ENCODE results near the gene ST3GAL4.
"Not testable (repeated sequence)": the region's sequence is repeated elsewhere in the genome, so short reads cannot be mapped to it uniquely, and the experiment has no call there.

The ST3GAL4 gene

DNA sequence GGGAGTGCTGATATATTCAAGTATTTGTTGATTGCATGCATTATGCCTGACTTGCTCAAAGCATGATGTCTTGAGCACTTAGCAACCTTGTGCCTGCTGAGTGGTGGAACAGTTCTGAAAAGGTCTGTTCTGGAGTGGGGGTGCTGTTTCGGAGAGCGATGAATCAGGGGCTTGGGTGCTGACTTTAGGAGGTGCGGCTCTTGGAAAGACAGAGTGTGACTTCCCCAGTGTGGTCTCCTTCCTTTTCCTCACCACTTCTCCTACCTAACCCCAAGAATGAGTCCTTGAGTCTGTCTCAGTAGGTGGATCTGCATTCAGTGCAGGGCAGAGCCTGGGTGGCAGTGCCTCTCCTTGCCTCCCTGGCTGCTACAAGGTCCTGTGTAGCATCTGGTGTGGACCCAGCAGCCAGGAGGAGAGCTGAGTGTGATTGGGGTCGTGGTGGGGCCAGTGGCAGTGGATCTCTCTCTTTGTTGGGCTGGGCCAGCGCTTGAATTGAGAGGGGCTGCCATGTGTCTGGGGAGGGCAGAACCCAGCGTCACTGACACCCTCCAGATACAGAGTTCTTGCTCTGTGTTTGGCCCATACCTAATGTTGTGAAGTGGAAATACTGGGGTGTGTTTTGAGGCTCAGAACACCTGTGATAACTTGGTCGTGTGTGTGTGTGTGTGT is 35.9 kb downstream of the ST3GAL4 start:
- no peak for FAIRE-seq

- no peak for FAIRE-seq
Measured at GRCh38 chr11:126391970-126392632, 36.6 kb downstream of the ST3GAL4 start.

- FAIRE-seq: no peak
Measured at GRCh38 chr11:126392633-126393013, 37.1 kb downstream of the ST3GAL4 start.

DNA sequence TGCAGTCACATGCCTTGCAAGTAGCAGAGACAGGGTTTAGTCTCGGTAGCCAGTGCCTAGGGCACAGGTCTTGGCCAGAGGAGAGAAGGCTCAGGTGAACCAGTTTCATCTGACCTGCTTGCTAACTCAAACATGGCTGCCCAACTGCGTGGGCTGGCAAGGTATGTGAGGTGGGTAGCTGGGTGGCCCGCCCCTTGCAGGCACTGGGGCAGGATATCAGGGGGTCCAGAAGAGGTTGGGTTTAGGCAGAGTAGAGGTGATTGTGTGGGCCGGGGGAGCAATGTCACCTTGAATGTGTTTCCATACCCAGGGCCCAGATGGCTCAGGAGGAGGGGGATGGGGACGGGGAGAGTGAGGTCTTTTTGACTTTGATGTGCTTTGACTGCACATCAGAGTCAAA is 37.7 kb downstream of the ST3GAL4 start:
- no peak for FAIRE-seq

DNA sequence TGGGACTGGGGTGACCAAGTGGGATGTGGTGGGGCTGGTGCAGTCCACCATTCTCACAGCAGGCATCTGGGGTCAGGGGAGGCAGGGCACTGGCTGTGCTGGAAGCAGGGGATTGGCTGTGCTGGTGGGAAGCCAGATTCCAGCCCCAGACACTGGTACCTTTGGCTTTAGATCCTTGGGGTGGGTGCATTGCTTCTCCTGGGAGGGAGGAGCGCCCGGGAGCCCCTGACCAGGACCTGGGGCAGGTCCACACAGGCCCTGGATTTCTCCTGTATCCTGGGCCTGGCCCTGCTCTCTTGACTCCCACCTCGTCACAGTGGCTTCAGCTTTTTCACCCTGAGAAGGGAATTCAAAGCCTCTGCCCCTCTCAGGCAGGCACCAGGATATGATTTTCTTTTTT is 38.5 kb downstream of the ST3GAL4 start:
- no peak for FAIRE-seq

- not testable (repeated sequence) for FAIRE-seq
Measured at GRCh38 chr11:126394634-126395072, 39.2 kb downstream of the ST3GAL4 start.

DNA sequence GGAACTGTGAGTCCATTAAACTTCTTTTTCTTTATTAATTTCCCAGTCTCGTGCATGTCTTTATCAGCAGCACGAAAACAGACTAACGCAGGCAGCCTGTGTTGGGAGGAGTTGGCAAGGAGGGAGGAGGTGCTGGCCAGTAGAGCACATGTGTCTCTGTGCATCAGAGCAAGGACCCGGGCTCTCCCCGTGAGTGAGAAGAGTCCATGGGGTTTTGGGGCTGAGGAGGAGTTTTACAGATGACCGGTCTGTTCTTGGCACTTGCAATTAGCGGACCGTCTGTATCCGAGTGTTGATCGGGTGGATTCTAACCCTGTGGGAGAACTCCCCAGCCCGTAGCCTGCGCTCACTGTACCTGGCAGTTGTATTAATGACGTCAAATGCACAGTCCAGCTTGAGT is 40.3 kb downstream of the ST3GAL4 start:
- not testable (repeated sequence) for FAIRE-seq

- not testable (repeated sequence) for FAIRE-seq
Measured at GRCh38 chr11:126396266-126396665, 40.8 kb downstream of the ST3GAL4 start.

- no peak for FAIRE-seq
Measured at GRCh38 chr11:126396965-126397364, 41.5 kb downstream of the ST3GAL4 start.

DNA sequence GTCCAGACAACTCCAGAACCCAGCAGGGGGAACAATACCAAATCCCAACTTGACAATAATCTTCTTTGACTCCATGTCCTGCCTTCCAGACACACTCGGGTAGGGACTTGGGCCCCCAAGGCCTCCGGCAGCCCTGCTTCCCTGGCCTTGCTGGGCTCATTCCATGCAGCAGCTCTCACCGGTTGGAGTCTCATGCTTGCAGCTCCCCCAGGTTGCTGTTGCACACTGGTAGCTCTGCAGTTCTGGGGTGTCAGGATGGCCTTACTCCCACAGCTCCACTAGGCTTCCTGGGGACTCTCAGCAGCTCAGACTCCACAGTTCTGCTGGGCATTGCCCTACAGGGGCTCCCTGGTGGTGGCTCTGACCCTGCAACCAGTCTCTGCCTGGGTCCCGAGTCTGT is 42.8 kb downstream of the ST3GAL4 start:
- FAIRE-seq: no peak

- FAIRE-seq: no peak
Measured at GRCh38 chr11:126398721-126399120, 43.2 kb downstream of the ST3GAL4 start.

- FAIRE-seq: no peak
Measured at GRCh38 chr11:126400019-126400418, 44.5 kb downstream of the ST3GAL4 start.

DNA sequence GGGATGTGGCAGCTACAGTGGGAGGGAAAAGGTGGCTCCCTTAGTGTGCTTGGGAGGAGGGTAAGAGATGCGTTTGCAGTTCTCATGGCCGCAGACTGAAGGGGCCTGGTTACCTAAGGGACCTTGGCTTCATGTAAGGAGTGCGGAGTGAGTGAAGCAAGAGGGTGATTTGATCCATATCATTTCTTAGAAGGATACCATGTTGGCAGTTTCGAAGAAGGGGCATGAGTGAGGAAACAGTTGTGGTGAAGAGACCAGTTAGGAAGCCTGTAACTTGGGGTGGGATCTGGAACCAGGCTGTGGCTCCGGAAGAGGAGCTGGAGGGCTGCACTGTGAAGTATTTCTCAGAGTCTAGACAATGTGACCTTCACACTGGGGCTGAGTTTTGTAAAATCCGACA is 45.0 kb downstream of the ST3GAL4 start:
- no peak for FAIRE-seq

DNA sequence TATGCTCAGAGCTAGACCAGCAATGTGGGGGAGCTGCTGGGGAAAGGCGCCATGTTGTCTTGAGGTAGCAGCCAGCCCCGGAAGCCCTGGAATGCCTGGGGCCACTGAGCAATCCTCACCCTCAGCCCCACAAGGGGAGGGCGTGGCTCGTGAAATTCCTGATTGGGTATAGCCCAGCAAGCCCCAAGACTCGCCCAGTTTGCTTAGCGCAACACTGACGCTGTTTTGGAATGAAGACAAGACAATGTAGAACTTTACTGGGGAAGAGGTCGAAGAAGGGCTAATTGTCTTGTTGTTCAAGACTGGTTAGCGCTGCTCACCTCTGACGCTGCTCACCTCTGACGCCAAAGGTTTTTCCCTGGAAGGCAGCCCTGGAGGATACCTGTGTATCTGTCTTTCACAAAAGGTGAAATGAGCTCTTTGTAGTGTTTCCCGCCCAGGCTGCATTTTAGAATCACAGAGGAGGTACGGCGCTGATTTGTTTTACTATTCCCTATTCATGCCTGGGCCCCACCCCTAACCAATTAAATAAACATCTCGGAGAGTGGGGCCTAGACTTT is 47.6 kb downstream of the ST3GAL4 start:
- FAIRE-seq: no peak

DNA sequence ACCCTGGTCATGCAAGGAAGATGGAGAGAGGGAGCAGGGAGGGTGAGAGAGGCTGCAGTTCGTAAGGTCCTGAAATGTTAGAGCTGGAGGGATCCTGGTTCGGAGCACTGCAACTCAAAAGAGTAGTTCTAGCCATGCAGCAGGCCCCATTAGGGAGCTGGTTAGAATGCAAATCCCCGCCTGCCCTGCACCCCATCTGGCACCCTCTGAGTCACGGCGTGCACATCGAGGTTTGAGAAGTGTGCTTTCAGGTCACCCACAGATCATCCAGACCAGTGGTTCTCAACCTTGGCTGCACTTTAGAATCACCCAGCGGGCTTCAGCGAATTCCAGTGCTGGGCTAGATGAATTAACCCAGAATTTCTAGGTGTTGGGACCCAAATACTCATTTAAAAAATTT is 48.2 kb downstream of the ST3GAL4 start:
- no peak for FAIRE-seq

DNA sequence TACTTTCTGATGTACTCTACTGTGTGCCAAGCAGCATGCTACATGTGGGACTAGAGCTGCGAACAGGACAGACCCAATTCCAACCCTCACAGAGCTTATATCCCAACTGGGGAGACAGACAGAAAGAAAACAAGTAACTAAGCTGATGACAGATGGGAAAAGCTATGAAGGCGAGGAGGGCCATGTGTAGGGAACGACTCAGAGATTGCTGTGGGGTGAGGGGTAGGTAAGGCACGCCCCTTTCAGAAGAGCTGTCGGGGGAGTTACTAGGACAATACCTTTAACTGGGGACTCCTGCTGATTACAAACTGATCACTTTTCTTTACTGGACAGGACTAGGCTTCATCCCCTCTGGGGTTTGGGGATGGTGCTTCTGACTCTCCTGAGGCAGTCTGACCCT is 48.9 kb downstream of the ST3GAL4 start:
- no peak for FAIRE-seq

- FAIRE-seq: no peak
Measured at GRCh38 chr11:126405374-126405773, 49.9 kb downstream of the ST3GAL4 start.

DNA sequence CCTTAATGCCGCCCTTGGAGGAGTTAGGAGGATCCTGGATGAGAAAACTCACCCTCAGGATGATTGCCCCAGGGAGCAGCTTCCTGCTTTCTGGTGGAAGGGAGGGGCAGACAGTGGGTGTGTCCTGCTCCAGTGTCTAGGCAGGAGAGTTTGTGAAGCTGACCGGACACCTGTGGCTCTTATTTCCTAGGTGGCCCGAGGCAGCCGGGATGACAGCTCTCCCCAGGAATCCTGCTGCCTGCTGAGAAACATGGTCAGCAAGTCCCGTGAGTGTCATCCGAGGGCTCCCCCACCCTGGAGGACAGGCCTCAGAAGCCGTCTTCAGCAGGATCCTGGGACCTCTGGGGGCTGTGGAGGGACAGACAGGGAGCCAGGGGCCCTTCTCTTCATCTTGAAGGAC is 50.4 kb downstream of the ST3GAL4 start:
- FAIRE-seq: no peak

DNA sequence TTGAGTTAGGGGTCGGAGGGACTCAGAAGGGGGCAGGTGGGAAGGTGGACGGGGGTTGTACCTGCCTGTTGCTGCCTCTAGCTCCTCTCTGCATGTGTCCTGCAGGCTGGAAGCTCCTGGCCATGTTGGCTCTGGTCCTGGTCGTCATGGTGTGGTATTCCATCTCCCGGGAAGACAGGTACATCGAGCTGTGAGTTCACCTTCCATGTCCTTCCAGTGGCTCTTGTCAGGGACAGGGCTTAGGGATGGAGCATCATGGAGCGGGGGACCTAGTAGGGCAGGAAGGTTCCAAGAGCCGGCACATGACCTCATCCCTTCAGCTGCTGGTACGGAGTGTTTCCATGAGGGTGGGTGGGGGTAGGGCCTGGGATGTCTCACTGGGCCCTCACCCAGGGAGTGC is 50.9 kb downstream of the ST3GAL4 start:
- no peak for FAIRE-seq

DNA sequence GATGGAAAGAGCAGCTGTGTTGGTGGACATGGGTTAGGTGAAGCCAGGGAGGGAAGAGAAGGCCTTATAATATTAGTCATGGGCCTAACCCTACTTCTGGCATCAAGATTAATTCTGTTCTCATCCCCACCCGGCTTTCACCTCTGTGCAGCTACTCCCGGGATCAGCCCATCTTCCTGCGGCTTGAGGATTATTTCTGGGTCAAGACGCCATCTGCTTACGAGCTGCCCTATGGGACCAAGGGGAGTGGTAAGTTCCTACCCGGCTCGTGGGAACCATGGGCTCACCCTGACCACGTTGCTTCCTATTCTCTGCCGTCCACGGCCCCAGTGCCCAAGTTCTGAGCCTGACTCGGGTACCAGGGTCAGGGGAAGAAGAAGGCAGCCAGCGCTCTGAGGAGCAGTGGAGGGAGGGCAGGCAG is 51.6 kb downstream of the ST3GAL4 start:
- no peak for FAIRE-seq

- FAIRE-seq: no peak
Measured at GRCh38 chr11:126407682-126408288, 52.3 kb downstream of the ST3GAL4 start.

DNA sequence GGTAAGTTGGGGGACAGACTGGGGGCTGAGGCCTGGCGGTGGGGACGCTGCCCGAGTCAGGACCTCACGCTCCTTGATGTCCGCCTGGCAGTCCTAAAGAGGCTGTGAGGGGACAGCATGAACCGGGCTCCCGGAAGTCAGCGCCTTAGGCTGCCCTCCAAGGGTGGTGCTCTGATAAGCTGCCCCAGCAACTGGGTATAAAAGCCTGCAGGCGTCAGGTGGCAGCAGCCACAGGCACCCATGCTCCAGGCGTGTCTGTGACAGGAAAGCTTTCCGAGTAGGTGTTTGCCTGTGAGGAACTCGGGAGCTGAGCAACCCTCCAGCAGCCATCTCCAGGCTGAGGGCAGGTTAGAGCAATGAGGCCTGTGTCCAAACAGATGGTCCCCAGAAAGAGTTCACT is 53.0 kb downstream of the ST3GAL4 start:
- FAIRE-seq: no peak

- FAIRE-seq: no peak
Measured at GRCh38 chr11:126408901-126409619, 53.6 kb downstream of the ST3GAL4 start.
